GM19468 (cell line): Measurements from ENCODE around the gene PTPRN2.

ENCODE experiments used
- ATAC-seq: cut with Tn5 transposase; IDR thresholded peaks from one replicate; pipeline ENCODE4 v1.9.1; 2021; ENCODE audit warnings: mild to moderate bottlenecking, moderate library complexity, moderate number of reproducible peaks; ENCODE audit not compliant: unreplicated experiment; ENCODE audit errors: extremely low read depth

The PTPRN2 gene

GRCh38 chr7:157977306-157977705, 610.3 kb downstream of the PTPRN2 start:
- ATAC-seq, result no peak

DNA sequence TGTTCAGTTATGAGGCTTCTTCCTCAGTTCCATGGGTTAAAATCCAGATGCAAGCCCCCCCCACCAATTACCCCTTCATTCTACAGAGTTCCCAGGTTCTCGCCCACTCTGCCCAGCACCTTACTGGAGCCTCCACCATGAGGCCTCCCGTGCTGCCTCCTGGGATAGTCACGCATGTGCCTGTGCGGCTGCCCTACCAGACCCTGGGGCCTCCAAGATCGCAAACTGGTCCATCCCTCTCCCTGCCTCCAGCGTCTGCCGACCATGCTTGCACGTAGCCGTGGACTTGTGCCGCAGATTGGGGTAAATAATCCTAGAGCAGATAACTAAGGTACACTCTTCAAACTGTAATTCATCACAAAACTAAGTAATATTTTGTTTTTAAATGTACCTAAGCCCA, 611.2 kb downstream of the PTPRN2 start:
- ATAC-seq, result no peak

- no peak for ATAC-seq
These were observed 611.9 kb downstream of the PTPRN2 start for GRCh38 chr7:157975401-157976372.

GRCh38 chr7:157974678-157975230, 612.9 kb downstream of the PTPRN2 start:
- ATAC-seq, result no peak

DNA sequence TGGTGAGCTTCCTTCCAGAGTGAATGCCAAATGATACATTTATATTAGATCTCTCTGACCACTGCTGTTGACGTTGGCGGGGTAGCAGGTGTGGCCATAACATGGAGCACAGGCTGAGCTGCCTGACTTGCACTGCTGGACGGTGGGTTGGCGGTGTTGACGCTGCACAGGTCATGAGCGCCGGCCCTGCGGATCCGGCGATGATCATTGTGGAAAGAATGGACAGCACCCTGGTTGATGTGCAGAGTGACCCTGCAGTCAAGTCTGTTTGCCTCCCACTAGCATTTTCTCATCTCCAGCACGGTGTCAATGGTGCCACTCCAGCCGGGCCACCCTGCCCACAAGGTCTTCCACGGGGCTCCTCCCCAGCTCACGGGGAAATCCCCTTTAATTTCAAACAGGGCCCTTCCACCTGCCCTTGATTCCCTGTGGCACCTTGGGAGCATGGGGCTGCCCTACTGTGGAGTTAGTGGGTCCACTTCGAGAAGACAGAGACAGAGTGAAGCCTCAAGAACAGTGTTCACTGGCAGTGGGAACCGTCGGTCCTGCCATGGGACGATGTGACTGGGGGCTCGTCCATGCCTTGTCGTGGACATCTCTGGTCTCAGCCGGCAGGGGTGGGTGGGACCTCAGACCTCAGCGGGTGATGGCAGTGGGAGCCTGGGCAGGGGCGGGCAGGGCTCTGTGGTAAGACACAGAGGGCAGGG, 613.5 kb downstream of the PTPRN2 start:
- ATAC-seq, result no peak

- no peak for ATAC-seq
These were observed 614.7 kb downstream of the PTPRN2 start for GRCh38 chr7:157972914-157973313.

- no peak for ATAC-seq
These were observed 616.1 kb downstream of the PTPRN2 start for GRCh38 chr7:157971501-157971900.

- ATAC-seq, result no peak
These were observed 616.9 kb downstream of the PTPRN2 start for GRCh38 chr7:157970744-157971143.

- ATAC-seq, result no peak
These were observed 617.6 kb downstream of the PTPRN2 start for GRCh38 chr7:157969995-157970394.

DNA sequence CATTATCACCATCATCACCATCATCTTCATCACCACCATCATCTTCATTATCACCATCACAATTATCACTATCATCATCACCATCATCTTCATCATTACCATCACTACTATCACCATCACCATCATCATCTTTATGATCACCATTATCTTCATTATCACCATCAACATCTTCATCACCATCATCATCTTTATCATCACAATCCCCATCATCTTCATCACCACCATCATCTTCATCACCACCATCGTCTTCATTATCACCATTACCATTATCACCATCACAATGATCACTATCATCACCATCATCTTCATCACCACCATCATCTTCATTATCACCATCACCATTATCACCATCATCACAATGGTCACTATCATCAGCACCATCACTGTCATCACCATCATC, 621.1 kb downstream of the PTPRN2 start:
- ATAC-seq, result no peak

DNA sequence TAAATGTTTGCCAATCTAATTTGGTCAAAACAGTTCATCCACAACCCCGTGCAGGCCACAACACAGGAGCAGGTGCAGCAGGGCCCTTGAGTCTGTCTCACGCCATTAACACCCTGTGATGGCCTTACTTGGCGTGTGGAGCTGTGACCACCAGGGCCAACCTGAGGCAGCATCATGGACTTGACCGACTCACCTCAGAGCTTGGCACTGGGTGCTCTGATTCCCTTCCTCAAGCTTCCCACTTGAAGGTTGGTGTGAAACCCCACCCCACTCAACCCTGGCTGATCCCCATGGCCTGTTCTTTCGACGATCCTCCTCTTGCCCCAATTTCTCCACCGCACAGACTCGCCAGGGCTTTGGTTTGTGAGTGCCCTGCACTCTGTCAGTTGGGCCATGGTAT, 623.1 kb downstream of the PTPRN2 start:
- ATAC-seq, result no peak

DNA sequence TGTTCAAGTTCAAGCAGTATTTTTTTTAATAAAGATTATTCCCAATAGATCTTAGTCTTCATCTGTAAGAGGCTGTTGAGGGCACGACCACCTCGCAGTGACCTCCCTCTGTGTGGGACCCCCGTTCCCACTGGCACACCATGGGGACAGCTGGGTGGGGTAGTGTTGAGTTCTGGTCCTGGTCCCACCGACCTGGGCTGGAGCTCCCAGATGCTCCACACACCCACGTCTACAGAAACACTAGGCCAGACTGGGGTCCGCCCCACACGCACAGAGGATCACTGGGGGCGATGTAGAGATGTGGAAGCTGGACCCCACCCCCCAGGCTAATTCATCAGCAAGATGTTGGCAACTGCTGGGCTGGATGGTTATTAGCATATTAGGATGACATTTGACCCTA, 623.6 kb downstream of the PTPRN2 start:
- ATAC-seq, result no peak

DNA sequence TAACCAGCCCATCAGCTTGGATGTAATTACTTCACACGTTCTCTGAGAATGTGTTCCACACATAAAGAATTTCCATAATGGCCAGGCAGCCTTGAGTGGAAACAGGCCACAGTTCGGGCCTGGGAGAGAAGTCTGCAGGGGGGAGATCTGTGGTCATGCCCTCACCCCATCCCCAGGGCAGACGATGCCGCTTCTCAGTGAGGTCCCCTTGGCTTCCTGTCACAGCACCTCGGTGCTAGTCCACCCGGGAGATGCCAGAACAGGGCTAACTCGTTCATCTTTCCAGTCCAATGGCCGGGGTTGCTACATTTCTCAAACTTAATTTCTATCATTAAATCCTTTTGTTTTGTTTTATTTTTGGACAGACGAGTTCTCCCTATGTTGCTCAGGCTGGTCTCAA, 624.1 kb downstream of the PTPRN2 start:
- ATAC-seq, result no peak

DNA sequence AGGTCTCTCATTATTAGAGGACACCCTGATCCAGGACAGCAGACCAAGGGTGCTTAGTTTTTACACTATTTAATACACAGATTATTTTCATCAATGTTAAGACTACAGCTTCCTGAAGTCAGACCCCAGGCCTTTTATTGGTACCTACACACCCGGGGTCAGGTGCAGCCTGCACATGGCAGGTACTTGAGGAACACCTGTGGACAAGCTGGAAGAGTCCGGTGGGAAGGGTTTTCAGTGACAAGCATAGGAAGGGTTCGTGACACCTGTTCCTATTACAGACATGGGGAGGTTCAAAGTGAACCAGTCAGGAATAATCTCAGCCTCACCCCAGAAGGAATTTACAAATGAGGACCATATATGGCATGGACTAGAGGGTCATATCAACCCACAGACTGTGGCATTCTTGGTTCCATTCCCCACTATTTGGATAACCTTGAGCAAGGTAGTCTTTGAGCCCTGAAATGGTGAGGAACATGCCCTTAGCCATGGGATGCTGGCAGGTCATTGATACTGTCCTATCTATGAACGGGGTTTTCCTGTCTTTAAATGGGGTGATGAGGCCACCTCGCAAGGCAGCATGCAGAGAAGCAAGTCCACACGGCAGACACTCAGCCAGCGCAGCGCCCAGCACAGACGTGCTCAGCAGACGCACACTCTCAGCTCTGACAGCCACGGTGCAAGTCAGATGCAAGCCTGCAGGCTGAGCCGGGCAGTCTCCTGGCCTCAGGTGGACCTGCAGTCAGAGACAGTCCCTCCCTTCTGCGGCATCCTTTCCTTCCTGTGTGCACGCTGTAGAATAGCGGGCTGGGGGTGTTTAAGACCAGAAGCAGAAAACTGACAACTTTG, 624.9 kb downstream of the PTPRN2 start:
- no peak for ATAC-seq

DNA sequence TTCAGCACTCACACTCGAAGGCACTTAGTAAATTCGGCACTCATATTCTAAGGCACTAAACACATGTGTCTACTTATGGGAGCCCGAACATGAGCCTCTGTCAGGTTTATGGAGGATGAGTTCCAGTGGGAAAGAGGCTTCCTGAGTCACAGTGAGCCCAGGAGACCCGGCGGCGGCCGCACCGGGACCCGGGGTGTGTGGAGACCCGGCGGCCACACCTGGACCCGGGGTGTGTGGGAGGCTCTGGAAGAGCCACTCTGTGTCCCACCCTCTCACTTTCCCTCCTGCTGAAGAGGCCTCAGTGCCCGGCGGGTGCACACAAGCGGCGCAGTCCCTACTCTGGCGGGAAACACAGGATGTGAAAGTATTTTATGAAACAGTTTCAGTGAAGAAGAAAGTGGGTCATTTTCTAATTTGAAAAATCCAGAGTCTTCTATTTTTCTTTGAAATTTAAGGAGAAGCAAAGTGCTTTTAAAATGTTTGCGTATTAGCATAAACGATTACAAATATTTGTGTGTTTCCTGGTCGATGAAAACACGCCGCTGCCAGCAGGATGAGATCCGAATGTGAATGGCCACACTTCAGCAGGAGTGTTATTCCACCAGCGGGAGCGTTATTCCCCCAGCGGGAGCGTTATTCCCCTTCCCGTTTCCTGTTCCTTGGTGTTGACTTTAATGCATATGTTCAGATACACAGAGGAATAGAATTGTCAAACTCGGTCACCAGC, 625.7 kb downstream of the PTPRN2 start:
- ATAC-seq, result no peak

DNA sequence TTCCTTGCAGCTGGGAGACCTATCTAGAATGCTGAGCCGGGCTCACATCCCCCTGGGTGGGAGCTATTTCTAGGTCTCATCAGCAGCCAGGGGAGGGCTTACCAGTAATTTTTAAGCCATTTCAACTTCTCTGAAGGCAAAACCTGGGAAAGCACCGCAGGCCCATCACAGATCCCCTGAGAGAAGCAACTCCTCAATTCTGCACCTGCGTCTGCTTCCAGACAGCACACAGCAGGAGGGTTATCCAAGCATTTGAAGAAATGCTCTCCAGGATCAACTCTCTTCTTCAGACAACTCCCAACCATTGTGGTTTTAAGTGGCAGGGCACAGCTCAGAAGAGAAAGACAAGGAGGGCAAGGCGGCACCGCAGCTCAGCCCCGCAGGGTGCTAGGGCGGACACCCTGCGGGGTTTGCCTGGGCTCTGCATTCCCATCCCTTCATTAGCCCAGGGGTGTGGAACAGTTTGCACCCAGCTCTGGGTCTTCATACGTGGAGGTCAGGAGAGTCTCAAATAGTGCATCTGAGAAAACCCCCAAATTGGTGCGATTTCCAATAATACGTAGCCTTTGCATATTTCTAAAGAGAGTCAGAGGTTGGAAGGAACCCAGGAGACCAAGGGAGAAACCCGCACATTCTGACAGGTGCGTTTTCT, 632.1 kb downstream of the PTPRN2 start:
- no peak for ATAC-seq

DNA sequence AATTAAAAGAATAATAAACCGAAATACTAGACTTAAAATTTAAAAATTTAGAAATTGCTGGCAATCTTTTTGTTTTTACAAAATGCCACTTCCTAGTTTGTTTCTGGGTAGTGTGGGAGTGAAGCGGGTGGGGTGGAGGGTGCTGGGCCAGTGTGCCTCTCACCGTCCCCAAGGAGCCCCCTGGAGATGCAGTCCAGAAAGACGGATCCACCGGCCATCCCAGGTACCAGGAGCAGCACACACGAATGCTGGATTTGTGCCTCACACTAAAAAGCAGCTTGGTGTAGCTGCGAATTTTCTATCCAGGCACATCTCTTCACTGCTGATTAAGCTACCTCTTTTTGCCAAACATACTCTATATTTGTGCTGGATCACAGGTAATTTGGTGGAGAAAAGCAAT, 632.7 kb downstream of the PTPRN2 start:
- ATAC-seq, result no peak

DNA sequence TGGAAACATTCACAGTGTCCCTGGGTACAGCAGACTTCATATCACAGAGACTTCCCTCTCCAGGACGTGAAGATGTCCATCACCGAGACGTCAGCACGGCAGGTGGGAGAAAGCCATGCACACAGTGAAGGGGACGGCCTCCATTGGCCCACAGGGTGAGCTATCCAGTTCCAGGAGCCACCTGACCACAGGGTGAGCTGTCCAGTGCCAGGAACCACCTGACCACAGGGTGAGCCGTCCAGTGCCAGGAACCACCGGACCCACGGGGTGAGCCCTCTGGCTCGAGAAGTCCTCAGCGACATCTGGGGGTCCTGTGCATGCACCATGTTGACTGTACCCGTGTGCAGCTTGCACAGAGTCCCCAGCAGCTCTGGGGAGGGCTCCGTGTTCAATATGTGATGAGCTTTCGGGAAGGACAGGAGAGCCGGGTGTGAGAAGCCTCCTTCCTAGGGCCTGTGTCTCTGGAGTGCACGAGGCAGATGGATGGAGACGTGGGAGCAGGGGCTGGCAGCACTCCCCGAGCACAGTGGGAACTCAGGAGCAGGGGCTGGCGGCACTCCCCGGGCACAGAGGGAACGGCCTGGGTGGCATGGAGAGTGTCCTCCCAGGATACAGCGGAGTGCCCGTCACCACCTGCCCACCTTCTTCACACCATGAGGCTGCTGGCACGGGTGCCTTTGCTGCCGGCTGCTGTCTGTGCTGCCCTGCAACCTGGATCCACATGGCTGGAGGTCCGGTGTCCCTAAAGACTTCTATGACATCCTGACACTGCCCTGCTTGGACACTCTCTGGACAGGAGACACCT, 634.6 kb downstream of the PTPRN2 start:
- ATAC-seq, result no peak
